Loucy (cell line): ENCODE results near the gene MPV17.

Source experiments
- EZH2phosphoT487 ChIP-seq: fragments of 200-600 bp; IDR thresholded peaks from 2 replicates; pipeline ENCODE4 v1.6.1; 2018; ENCODE audit warnings: antibody characterized with exemption, mild to moderate bottlenecking, moderate library complexity, borderline replicate concordance
- TF ChIP-seq, protein P1 (sequence below): fragments of 200-600 bp; sonication (generic); conservative IDR thresholded peaks from 2 replicates; pipeline ENCODE4 v1.5.1; 2014; ENCODE audit warnings: mild to moderate bottlenecking, antibody characterized with exemption, low read length

DNA sequence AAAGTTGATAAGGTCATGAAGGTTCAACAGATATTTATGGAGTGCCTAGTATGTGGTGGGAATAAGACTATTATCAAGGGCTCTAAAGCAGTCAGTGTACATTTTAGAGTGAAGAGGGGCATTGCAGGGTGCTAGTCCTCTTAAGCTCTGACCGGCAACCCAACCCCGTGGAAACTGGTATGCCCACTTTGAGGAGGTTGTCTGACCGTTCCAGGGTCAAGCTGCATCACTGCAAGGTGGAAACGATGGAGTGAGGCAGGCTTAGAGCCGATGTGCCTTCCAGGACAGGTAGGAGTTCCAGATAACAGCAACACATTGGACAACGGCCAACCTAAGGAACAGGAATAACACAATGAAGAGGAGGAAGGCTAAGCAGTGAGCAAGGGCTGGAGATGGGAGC is 13.2 kb downstream of the MPV17 start:
- TF ChIP-seq, protein P1, sequence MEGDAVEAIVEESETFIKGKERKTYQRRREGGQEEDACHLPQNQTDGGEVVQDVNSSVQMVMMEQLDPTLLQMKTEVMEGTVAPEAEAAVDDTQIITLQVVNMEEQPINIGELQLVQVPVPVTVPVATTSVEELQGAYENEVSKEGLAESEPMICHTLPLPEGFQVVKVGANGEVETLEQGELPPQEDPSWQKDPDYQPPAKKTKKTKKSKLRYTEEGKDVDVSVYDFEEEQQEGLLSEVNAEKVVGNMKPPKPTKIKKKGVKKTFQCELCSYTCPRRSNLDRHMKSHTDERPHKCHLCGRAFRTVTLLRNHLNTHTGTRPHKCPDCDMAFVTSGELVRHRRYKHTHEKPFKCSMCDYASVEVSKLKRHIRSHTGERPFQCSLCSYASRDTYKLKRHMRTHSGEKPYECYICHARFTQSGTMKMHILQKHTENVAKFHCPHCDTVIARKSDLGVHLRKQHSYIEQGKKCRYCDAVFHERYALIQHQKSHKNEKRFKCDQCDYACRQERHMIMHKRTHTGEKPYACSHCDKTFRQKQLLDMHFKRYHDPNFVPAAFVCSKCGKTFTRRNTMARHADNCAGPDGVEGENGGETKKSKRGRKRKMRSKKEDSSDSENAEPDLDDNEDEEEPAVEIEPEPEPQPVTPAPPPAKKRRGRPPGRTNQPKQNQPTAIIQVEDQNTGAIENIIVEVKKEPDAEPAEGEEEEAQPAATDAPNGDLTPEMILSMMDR, result no peak
- TF ChIP-seq EZH2phosphoT487, result no peak
